ENCODE results near the gene HOXA10. TPM values are rescaled to one million over a fixed set of nuclear protein-coding genes. Genes with fewer than 3 reads are reported as not detected.

The HOXA10 gene
- total RNA-seq, 1 experiment from 2014 or later: not detected

- no peak overlapping the region for H4K91ac ChIP-seq (ENCODE audit: insufficient read length, low read depth, low read length)
- no peak for TF ChIP-seq CTCF (conservative IDR thresholded peaks at IDR 0.05)
- H3K9ac ChIP-seq (ENCODE audit: extremely low read depth, insufficient read length, low read length): no peak overlapping the region
- Mint-ChIP-seq H3K4me1 (peaks cover 3 to 17% of the 10 kb centered on the region in 2 experiments), H3K4me3 (peak overlapping the region in 1 of 2 experiments; percentile 40; a peak in 2 of 5 replicates), H3K27me3 (ENCODE audit: low read depth) (peaks cover 98% of the 10 kb centered on the region), H3K9me3 (peaks cover 14 to 15% of the 10 kb centered on the region in 2 experiments), H3K36me3 (ENCODE audit: insufficient read depth in 1 of 3, low read depth in 3 of 3) (peaks cover 0 to 4% (median 0%) of the 10 kb centered on the region in 3 experiments; a peak in 3 of 7 replicates), H3K27ac (no peak overlapping the region)
- H3K4me1 ChIP-seq (ENCODE audit: insufficient read depth, low read length): no peaks in the 10 kb centered on the region
- no peak overlapping the region for H2AK5ac ChIP-seq (ENCODE audit: insufficient read length, low read length)
- no peak overlapping the region for H4K5ac ChIP-seq (ENCODE audit: insufficient read length, low read depth, low read length)
- H3K27ac ChIP-seq (ENCODE audit: insufficient read length, low read depth, low read length): no peak overlapping the region
- no peak overlapping the region for H3T11ph ChIP-seq (ENCODE audit: low read length)
- H3K23ac ChIP-seq (ENCODE audit: insufficient read length, low read depth, low read length): no peak overlapping the region
- H3K79me1 ChIP-seq (ENCODE audit: insufficient read depth, low read depth, low read length, poor library complexity, severe bottlenecking): no peaks in the 10 kb centered on the region
- no CpG with 5 or more reads among the region's 23 CpGs for WGBS (ENCODE audit: extremely low coverage, insufficient read length, low lambda C conversion rate)
- H2BK120ac ChIP-seq (ENCODE audit: low read depth, low read length, poor library complexity, severe bottlenecking): no peak overlapping the region
- no peak overlapping the region for H2BK15ac ChIP-seq (ENCODE audit: low read depth, low read length)
- H3K23me2 ChIP-seq (ENCODE audit: insufficient read length, low read depth, low read length, poor library complexity, severe bottlenecking): no peaks in the 10 kb centered on the region
- no peak overlapping the region for H2BK20ac ChIP-seq (ENCODE audit: low read depth, low read length, poor library complexity, severe bottlenecking)
- H3K4ac ChIP-seq (ENCODE audit: low read depth, low read length): no peak overlapping the region
- H4K20me1 ChIP-seq (ENCODE audit: control insufficient read depth, insufficient read depth, insufficient read length): no peaks in the 10 kb centered on the region
- H3K18ac ChIP-seq (ENCODE audit: insufficient read length, low read depth, low read length): no peak overlapping the region
- no peak overlapping the region for H2BK5ac ChIP-seq (ENCODE audit: insufficient read length, low read length)
- no peak overlapping the region for H2BK12ac ChIP-seq (ENCODE audit: insufficient read length, low read depth, low read length)
- DNase-seq: peak; percentile 21
- H3K4me2 ChIP-seq (ENCODE audit: insufficient read depth, insufficient read length, low read length): peak overlapping the region; percentile 47
- no peak overlapping the region for H3K56ac ChIP-seq (ENCODE audit: insufficient read length, low read depth, low read length)
- no peaks in the 10 kb centered on the region for H3K9me3 ChIP-seq (ENCODE audit: control insufficient read depth, low read depth, low read length)
- H4K8ac ChIP-seq (replicated peaks; ENCODE audit: insufficient read length, low read depth, low read length): no peak overlapping the region
- H3K14ac ChIP-seq (ENCODE audit: insufficient read depth, low read length): no peak overlapping the region
- H3K27me3 ChIP-seq (ENCODE audit: insufficient read depth, low read length): peaks cover 97% of the 10 kb centered on the region
- no peaks in the 10 kb centered on the region for H3K79me2 ChIP-seq (ENCODE audit: insufficient read depth, low read length)
- no peak overlapping the region for H2AFZ ChIP-seq (ENCODE audit: low read length)
Measured at GRCh38 chr7:27160145-27160545, 14.0 kb downstream of the HOXA10 start.
